22Rv1 (cell line): ENCODE data around the gene APLF.

Source experiments
- H3K27ac ChIP-seq: fragments of 450-650 bp; 2 replicates; pipeline ENCODE4 v1.5.1; 2017
- CTCF ChIP-seq: fragments of 450-650 bp; IDR thresholded peaks from 2 replicates; pipeline ENCODE4 v1.5.1; 2017; ENCODE audit warnings: mild to moderate bottlenecking
- ZFX ChIP-seq: fragments of 450-650 bp; IDR thresholded peaks from 2 replicates; pipeline ENCODE4 v1.6.1; 2017; ENCODE audit warnings: antibody characterized with exemption, borderline replicate concordance

The APLF gene

GRCh38 chr2:68456198-68456597 is 11.2 kb upstream of the APLF start:
- TF ChIP-seq ZFX (no peak), CTCF (no peak)
- H3K27ac ChIP-seq = no peak overlapping the region

GRCh38 chr2:68458981-68459380 is 8.4 kb upstream of the APLF start:
- H3K27ac ChIP-seq = no peak overlapping the region
- TF ChIP-seq CTCF (no peak), ZFX (no peak)

GRCh38 chr2:68463287-68463877 is 4.0 kb upstream of the APLF start:
- no peak overlapping the region for H3K27ac ChIP-seq
- TF ChIP-seq CTCF = peak; percentile 86
- TF ChIP-seq ZFX = no peak

GRCh38 chr2:68464651-68465050 is 2.7 kb upstream of the APLF start:
- no peak overlapping the region for H3K27ac ChIP-seq
- TF ChIP-seq CTCF (no peak), ZFX (no peak)

GRCh38 chr2:68465081-68465916 is 2.1 kb upstream of the APLF start:
- TF ChIP-seq CTCF (no peak), ZFX (no peak)
- no peak overlapping the region for H3K27ac ChIP-seq

GRCh38 chr2:68466361-68466777 is 1.0 kb upstream of the APLF start:
- peak overlapping the region; percentile 26; the same call in 1 of the 2 replicates for H3K27ac ChIP-seq
- TF ChIP-seq CTCF = peak; percentile 27
- TF ChIP-seq ZFX = no peak

GRCh38 chr2:68466778-68467076 is 658 bp upstream of the APLF start:
- H3K27ac ChIP-seq = peak overlapping the region; percentile 26; the same call in 1 of the 2 replicates
- TF ChIP-seq CTCF (no peak), ZFX (no peak)
